Lung (tissue), 12 donors: ENCODE data around the gene CHD9. TPM values are rescaled to one million over a fixed set of nuclear protein-coding genes. Genes with fewer than 3 reads are reported as not detected.

Experiments used
- ATAC-seq: fragments of 200-7000 bp; cut with Tn5 transposase; one replicate; pipeline ENCODE4 v1.9.1; 2020; ENCODE audit warnings: moderate number of reproducible peaks; ENCODE audit not compliant: insufficient read depth, low FRiP score
- DNase-seq, 3 donors: peaks; one replicate each; pipeline ENCODE4 v3.0.0-alpha.2; 2013 to 2017
- H3K27ac ChIP-seq, 2 donors: one replicate each; pipeline ENCODE4 v1.5.1; 2013; ENCODE audit warnings: mild to moderate bottlenecking in 2 of 2, moderate library complexity in 2 of 2, control low read depth in 1 of 2, inconsistent platforms in 1 of 2, low read depth in 1 of 2, low read length in 1 of 2
- H3K27me3 ChIP-seq, 3 donors: one replicate each; pipeline ENCODE4 v1.5.1; 2013; ENCODE audit warnings: low read length in 2 of 3; ENCODE audit not compliant: control insufficient read depth in 3 of 3, insufficient read depth in 3 of 3
- H3K36me3 ChIP-seq, 4 donors: one replicate each; pipeline ENCODE4 v1.5.1; 2013; ENCODE audit warnings: low read length in 4 of 4, mild to moderate bottlenecking in 1 of 4, moderate library complexity in 1 of 4; ENCODE audit not compliant: control insufficient read depth in 4 of 4, insufficient read depth in 4 of 4
- H3K4me1 ChIP-seq, 5 donors: one replicate each; pipeline ENCODE4 v1.5.1; 2013; ENCODE audit warnings: low read length in 5 of 5, mild to moderate bottlenecking in 2 of 5, moderate library complexity in 1 of 5; ENCODE audit not compliant: control insufficient read depth in 5 of 5, insufficient read depth in 5 of 5
- H3K4me3 ChIP-seq: one replicate; pipeline ENCODE4 v1.5.1; 2013; ENCODE audit warnings: mild to moderate bottlenecking, control low read depth, moderate library complexity
- H3K9ac ChIP-seq, 2 donors: one replicate each; pipeline ENCODE4 v1.5.1; 2013; ENCODE audit warnings: low read length in 2 of 2, control low read depth in 1 of 2; ENCODE audit not compliant: insufficient read depth in 1 of 2
- H3K9me3 ChIP-seq, 4 donors: one replicate each; pipeline ENCODE4 v1.5.1; 2013; ENCODE audit warnings: low read length in 3 of 4, mild to moderate bottlenecking in 1 of 4, moderate library complexity in 1 of 4; ENCODE audit not compliant: control insufficient read depth in 4 of 4, insufficient read depth in 3 of 4
- WGBS, 2 donors: extraction: QIAGEN DNeasy Blood & Tissue Kit; methylation state at CpG; one replicate each; pipeline ENCODE4 v1.1.7; 2013; 5-methylcytosine and 5-hydroxymethylcytosine counted together
- polyA plus RNA-seq, 2 donors: library from polyadenylated mRNA; stranded (reverse); fragments of 200-250 nt; gene quantifications; one replicate each; pipeline ENCODE4 v1.2.1, GENCODE V29; 2013
- total RNA-seq, 2 donors: library from RNA; depleted of rRNA in 1 of 2; stranded (reverse); fragments of >200 nt in 1 of 2; gene quantifications; one replicate each; pipeline ENCODE4 v1.2.1, GENCODE V29; 2014 to 2021
- TF ChIP-seq, protein P1 (sequence below): IDR thresholded peaks from 2 replicates; pipeline ENCODE4 v1.5.1; 2012; ENCODE audit warnings: mild to moderate bottlenecking; ENCODE audit errors: control extremely low read depth, extremely low read depth
- donor health status: control.
- donor health status: control.
- donor health status: Bipolar disorder and iron deficiency.
- donor health status: healthy.
- donor health status: DM: yes; HTN: yes; CAD: no.

The CHD9 gene
- total and polyA plus RNA-seq, 4 donors: 12.7 to 138 (median 39.4) TPM

- no peak for ATAC-seq
- Histone ChIP-seq H3K36me3 (no peaks in the 10 kb centered on the region), H3K9ac (peak overlapping the region in 1 of 2 donors; percentile 34), H3K9me3 (no peaks in the 10 kb centered on the region), H3K27me3 (no peaks in the 10 kb centered on the region), H3K27ac (peak overlapping the region; percentile 26 to 40), H3K4me1 (peaks cover 7 to 43% (median 17%) of the 10 kb centered on the region in 5 donors), H3K4me3 (no peak overlapping the region)
- TF ChIP-seq, protein P1, sequence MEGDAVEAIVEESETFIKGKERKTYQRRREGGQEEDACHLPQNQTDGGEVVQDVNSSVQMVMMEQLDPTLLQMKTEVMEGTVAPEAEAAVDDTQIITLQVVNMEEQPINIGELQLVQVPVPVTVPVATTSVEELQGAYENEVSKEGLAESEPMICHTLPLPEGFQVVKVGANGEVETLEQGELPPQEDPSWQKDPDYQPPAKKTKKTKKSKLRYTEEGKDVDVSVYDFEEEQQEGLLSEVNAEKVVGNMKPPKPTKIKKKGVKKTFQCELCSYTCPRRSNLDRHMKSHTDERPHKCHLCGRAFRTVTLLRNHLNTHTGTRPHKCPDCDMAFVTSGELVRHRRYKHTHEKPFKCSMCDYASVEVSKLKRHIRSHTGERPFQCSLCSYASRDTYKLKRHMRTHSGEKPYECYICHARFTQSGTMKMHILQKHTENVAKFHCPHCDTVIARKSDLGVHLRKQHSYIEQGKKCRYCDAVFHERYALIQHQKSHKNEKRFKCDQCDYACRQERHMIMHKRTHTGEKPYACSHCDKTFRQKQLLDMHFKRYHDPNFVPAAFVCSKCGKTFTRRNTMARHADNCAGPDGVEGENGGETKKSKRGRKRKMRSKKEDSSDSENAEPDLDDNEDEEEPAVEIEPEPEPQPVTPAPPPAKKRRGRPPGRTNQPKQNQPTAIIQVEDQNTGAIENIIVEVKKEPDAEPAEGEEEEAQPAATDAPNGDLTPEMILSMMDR: no peak
- DNase-seq: no peak
Measured at GRCh38 chr16:53081032-53081424, 26.2 kb downstream of the CHD9 start.

DNA sequence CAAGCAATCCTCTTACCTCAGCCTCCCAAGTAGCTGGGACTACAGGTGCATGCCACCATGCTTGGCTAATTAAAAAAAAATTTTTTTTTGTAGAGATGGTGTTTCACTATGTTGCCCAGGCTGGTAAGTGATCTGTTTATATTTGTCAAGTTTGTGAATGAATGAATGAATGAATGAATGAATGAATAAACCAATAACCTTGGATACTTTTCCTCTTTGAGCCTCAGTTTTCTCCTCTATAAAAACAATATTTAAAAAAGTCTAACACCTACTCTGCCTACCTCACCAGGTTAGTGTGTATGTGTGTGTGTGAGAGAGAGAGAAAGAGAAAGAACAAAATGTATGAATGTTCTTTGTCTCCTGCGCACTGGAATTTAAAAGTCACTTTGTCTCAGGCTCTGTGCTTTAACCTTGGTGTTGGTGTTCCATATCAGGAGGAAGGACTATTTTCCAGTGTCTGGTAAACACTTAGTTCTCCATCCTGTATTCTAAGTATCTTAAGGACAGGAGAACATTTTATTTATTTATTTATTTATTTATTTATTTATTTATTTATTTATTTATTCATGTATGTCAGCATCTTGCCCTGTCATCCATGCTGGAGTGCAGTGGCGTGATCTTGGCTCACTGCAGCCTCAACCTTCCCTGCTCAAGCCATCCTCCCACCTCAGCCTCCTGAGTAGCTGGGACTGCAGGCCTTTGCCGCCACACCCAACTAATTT lies 27.1 kb downstream of the CHD9 start:
- no peaks in the 10 kb centered on the region for H3K36me3 ChIP-seq
- WGBS, 2 donors: 97 to 100% methylated on average over 3 of the region's 3 CpGs
- DNase-seq: no peak
- H3K27ac ChIP-seq: peak overlapping the region in 1 of 2 donors; percentile 26
- H3K4me3 ChIP-seq: no peak overlapping the region
- H3K9ac ChIP-seq: no peak overlapping the region
- no peak for ATAC-seq
- H3K9me3 ChIP-seq: no peaks in the 10 kb centered on the region
- TF ChIP-seq, protein P1: no peak
- no peaks in the 10 kb centered on the region for H3K27me3 ChIP-seq
- H3K4me1 ChIP-seq: peaks cover 7 to 47% (median 17%) of the 10 kb centered on the region in 5 donors

- no peak overlapping the region for H3K27ac ChIP-seq
- WGBS, 2 donors: 87 to 92% methylated on average over 4 of the region's 4 CpGs
- no peaks in the 10 kb centered on the region for H3K36me3 ChIP-seq
Measured at GRCh38 chr16:53082509-53082908, 27.7 kb downstream of the CHD9 start.

More at GRCh38 chr16:53082509-53082908, 27.7 kb downstream of the CHD9 start:
- Histone ChIP-seq H3K4me3 (no peak overlapping the region), H3K9me3 (no peaks in the 10 kb centered on the region), H3K4me1 (peaks cover 7 to 51% (median 19%) of the 10 kb centered on the region in 5 donors), H3K27me3 (no peaks in the 10 kb centered on the region), H3K9ac (no peak overlapping the region)
- no peak for ATAC-seq
- DNase-seq: no peak
- TF ChIP-seq, protein P1: no peak
